Left hindlimb (tissue), 1 donor: ENCODE measurements around the gene LEO1.

ENCODE experiments used
- DNase-seq: peaks from one replicate; pipeline ENCODE4 v3.0.0-alpha.2; 2018

The LEO1 gene

DNA sequence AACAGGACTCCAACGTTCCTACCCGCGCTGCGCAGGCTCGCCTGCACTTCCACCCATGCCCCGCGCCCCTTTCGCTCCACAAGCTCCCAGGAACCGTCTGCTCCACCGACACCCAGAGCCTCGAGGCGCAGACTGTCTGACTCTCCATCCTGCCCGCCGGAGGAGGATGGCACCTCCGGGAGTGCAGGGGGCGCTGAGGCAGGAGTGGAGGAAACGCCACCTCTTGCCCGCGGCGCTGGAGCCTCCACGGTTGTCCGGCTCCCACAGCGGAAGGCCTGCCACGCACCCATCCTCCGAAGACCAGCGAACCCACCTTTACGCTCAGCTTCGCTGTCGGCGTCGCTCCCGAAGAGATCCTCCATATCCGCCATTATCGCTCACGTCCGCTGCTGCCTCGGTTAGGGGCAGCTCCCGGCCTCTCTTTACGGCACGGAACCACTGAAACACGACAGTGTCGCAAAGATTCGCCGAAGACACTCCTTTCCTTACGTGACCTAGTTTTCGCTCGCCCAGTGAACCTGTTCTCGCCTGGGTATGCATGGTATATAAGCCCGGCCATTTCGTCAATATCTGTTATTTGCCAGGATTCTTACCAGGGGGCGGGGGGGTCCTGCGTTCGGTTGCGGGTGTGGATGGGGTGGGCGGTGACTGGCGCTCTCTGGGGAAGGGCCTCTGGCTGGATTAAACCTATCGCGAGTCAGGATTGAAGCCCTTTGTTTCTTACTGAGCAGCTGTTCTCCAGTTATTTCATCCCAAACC, at the start of gene LEO1:
TSS of gene LEO1 (minus strand) at position 404 of the 759 bp plus-strand sequence. CDS start at position 371, 33 bp downstream.
- DNase-seq: peak; percentile 92

DNA sequence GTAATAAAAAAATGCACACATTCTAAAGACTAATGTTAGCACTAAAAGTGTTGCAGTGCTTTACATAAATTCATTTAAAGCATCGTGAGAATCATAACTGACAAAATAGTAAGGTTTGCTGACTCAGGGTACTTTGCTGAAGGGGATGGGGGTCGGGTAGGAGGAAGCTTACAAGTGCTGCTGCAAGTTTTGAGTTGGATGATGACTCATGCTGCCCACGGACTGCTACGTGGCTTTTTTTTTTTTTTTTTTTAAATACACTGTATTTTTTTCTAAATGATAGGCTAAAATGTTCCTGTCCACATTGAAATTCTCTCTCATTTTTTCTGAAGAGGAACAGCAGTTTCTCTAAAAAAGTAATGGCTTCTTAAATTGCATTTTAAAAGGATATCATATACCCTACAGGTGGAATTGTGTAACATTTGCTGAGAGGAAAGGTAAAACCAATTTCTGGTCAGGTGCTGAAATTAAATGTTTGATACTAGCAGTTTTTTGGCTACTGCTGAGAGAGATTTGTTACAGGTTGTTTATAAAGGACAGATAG, 49.6 kb upstream of the LEO1 start:
- peak; percentile 43 for DNase-seq

DNA sequence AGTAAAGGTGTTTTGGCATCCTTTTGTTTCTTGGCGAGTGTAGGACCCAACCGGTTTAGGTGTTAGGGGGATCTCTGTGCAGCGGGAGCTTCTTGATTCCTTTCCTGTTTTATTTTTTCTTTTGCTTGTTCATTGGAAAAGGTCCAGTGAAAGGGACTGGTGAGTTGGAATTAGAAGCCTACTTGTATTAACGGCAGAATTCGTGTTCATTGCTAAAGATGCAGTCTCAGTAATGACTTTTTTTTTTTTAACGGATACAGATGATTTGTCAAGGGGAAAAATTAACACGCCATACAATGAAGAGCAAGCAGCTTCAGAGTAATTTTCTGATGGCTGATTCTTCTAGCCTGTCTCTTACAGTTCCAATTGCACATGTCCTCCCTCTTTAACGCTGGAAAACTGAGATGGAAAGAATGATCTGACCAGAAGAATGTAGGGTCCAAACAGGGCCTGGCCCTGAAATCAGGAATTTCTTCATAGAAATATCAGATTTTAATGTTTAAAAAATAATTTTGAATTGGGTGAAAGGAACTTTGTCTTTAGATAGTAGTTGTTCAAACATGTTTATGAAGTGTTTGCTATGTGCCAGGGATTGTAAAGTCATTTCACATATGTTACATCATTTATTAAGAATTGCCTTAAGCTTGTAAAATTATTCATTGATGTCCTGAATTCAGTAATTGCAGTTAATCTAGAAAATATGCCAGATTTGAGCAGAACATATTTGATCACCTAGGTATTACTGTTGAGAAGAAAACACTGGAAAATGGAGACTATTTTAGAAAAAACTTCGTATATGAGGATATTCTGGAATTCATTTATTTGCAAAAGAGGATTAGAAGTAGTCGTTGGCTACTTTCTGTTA, 48.9 kb upstream of the LEO1 start:
- no peak for DNase-seq

DNA sequence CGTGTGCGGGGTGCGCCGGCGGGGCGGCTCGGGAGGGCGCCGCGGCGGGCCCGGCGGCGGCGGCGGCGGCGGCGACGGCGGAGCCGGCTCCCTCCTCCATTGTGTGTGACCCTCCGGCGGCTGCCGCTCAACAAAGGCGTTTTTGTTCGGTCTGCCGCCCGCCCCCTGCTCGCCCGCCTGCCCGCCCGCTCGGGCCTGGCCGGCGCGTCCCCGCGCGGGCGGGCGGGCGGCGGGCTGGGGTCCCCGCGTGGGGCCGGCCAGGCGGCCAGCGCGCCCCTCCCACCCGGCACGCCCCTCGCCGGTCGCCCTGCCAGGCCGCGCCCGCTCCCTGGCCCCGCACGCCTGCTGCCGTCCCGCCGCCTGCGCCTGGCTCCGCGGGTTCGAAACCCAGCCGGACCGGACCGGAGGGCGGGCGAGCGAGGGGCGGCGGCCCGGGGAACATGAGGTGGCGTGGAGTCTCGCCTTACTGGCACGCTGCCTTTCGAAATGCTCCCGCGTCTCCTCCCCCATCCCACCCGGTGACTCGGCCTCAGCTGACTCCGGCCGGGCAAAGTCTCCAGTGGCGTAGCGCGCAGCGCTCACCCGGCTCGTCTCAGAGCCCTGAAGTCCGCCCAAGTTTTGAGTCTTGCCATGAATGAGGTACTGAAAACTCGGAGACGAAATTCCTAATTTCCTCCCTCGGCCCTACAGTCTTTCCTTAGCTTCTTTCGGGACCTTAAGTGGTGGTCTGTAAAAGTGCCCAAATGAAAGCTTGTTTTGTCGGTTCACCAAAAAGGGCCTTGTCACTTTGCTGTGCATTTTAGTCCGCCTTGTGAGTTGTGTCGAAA, 48.0 kb upstream of the LEO1 start:
- DNase-seq: peak; percentile 86

DNA sequence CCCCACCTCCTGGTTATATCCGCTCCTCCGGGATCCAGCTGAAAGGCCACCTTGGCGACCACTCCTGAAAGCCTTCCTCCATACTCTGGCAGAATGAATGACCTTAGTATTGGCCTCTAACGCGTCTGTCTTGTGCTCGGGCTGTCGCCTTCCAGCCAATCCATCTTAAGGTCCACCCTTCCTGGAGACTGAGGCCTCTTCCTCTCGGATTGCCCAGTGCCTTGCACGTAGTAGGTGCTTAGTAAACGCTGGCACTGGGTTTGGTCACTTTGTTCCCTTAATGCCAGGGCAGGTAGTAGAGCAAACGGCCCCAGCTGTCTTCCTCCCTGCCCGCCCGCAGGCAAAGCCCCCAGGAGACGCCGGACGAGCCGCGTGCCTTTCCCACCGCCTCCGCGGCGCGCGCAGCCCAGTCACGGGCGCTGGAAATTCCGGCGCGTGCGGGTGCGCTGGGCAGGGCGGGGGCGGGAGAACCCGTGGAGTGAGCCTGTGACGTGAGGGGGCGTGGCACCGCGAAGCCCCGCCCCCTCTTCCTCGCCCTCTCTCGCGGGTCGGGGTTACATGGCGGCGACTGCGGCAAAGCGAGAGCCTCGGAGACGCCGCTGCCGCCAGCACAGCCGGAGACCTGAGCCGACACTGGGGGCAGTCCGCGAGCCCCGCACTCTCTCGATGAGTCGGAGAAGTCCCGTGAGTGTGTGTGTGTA, 47.3 kb upstream of the LEO1 start, which contains the start of gene MAPK6:
TSS of gene MAPK6 (plus strand) at position 527 of the 701 bp plus-strand sequence. CDS start 27,242 bp downstream, outside the sequence.
- DNase-seq: peak; percentile 95

DNA sequence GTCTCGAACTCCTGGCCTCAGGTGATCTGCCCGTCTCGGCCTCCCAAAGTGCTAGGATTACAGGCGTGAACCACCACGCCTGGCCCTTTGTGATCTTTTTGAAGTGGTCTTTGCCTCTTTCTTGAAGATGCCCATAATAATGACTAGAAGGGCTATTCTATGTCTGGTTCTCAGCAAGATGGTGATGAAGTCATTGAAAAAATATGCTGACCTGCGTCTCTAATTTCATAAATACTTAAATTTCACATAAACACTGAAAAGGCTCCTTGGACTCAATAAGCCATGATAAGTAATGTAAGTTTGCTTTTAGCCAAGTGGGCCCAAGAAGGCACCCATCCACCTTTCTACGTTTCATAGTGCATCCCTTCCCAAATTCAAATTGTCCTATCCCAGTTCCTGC, 46.7 kb upstream of the LEO1 start:
- DNase-seq: no peak

DNA sequence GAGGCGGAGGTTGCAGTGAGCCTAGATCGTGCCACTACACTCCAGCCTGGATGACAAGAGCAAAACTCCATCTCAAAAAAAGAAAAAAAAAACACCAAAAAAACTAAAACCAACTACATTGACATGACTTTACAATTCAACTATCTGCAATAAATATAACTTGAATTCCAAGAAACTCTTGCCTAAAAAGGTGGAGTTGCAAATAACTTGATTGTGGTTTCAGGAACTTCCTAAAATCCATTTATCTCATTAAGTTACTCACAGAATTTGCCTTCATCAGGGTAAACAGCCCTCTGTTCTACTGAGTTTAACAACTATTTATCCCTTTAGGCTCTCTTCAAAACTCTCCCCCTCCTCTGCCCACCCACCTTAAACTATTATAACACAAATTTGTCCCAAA, 44.7 kb upstream of the LEO1 start:
- DNase-seq: no peak

DNA sequence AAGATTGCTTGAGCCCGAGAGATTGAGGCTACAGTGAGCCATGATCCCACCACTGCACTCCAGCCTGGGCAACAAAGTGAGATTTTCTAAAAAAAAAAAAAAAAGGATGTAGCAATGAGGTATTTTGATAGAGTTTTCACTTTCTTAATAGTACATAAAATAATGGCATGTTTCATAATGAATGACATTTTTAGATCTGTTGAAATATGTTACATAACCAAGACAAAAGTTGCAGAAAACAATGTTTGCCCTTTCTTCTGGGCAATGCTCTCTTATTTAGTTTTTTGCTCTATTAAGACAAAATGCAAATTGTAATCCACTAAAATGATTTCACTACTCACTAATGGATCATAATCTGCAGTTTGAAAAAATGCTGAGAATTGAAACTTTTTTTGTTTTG, 43.0 kb upstream of the LEO1 start:
- no peak for DNase-seq

DNA sequence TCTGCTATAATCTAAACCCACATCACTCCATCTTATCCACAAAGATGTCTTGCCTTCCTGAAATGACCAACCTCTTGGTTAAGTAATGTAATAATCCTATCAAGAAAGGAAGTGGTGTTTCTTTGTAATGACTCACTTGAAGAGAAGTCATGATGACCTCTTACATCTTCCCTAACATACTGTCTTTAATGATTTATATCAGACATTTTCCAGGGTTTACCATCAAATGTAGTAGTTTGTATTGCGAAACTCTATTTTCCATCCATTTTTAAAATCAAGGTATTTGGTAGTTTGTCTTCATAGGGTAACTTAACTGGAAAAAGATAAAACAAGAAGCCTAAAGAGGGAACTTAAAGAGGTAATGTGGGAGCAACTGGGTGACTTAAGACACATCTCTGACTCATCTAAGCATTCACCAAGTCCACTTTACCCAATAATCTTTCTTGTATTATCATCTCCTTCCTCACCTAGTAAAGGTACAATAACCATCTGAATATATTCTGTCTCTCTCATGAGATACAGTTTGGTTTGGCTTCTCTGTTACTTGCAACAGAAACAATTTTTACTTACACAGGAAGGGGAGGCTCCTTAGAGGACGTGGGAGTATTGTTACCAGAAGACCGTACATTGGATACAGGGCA, 41.7 kb upstream of the LEO1 start:
- DNase-seq: no peak

DNA sequence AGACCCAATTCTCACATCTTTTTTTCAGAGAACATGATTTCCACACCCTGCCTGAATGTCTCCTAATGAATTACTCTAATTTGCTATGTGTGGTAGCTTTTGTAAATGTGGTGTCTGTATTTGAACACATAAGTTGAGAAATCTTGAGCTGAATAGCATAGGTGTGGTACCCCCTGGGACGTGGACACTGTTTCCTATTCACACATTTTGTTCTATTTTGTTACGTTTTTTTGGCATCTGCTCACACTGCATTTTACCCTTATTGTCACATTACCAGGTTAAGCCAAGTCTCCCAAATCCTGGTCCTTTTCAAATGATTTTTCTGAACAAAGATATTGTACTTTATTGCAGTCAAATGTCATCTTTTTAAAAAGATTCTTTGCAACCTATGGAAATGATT, 40.6 kb upstream of the LEO1 start:
- no peak for DNase-seq

DNA sequence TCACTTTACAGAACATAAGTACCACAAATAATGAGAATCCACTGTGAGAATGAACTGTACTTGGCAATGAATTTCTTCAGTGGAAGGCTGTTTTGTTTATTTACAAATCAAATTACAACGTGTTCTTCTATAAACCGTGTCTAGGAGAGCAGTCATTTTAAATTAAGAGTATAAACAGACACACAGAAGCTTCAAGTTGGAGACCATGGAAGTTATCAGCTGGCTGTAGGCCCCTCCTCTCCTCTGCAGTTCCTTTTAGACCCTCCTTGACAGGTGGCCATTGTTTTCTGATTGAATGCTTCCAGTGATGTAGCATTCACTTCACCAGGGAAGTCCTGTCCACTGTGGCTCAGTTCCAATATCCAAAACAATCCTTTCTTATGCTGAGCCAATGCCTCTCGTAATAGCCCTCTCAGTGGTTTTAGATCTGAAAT, 40.1 kb upstream of the LEO1 start:
- no peak for DNase-seq

DNA sequence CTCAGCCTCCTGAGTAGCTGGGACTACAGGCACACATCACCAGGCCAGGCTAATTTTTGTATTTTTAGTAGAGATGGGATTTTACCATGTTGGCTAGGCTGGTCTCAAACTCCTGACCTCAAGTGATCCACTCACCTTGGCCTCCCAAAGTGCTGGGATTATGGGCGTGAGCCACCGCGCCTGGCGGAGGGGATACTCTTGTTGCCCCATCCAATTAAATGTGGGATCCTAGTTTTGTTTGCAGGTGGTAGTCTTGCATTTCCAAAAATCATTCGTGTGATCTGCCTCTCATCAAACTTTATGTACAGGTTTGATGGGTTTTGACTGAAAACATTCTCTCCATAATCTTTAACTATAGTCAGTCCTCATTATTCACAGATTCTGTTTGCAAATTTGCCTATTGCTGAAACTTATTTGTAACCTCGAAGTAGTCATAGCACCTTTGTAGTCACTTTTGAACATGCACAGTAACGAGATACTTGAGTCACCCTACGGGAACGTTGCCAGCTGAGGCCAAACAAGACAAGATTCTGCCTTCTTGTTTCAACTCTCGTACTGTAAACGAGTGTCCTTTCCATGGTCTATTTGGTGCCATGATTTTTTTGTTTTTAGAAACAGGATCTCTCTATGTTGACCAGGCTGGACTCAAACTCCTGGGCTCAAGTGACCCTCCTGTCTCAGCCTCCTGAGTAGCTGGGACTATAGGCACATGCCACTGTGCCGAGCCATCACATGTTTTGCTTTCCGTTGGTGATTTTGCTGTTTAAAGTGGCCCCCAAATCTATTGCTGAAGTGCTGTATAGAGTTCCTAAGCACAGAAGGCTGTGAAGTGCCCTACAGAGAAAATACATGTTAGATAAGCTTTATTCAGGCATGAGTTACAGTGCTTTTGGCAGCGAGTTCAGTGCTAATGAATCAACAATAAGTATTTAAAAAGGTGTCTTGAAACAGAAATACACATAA, 39.3 kb upstream of the LEO1 start:
- no peak for DNase-seq

DNA sequence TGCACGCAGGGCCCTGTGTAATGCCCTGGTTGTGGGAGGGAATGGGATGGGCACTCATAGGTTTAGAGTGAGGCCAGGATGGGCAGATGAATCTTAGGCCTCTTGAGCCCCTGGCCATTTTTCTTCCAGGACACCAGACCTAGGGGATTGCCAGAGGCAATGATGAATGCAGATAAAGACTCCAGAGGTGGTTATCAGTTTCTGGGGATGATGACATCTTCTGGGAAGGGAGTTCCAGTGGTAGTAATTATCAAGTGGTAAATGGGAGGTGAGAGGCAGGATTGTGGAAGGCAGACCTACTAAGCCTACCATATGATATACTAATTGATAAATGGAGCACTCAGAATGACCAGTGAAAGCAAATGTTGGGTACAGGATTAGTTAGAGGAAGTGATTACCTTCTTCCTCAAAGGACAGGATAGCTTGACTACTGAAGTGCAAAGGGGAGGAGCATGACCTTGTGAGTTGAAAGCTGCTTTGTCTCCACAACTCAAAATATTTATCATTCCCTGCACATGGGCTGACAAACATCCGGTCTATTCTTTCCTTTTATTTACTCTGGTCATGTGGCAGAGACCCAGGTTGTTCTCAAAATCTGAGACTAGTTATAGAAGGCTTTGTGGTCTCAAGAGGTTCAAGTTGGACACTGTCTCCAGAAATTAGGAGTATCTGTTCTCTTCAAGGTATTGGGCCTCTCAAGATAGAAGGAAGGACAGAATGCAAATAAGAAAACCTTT, 37.3 kb upstream of the LEO1 start:
- DNase-seq: no peak

DNA sequence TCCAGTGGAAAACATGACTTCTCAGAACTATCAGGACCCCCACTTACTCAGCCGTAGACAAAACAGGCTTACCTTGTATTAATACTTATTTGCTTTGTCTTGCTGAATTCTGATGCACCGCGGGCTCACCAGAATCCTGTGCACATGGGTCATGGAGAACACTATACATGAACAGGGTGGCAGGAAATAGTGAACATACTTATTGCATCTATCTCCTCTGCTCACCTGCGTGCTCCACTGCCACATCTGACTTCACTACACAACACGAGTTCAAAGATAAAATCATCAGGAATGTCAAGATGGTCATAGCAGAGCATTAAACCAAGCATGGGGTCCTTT, 36.8 kb upstream of the LEO1 start:
- no peak for DNase-seq

DNA sequence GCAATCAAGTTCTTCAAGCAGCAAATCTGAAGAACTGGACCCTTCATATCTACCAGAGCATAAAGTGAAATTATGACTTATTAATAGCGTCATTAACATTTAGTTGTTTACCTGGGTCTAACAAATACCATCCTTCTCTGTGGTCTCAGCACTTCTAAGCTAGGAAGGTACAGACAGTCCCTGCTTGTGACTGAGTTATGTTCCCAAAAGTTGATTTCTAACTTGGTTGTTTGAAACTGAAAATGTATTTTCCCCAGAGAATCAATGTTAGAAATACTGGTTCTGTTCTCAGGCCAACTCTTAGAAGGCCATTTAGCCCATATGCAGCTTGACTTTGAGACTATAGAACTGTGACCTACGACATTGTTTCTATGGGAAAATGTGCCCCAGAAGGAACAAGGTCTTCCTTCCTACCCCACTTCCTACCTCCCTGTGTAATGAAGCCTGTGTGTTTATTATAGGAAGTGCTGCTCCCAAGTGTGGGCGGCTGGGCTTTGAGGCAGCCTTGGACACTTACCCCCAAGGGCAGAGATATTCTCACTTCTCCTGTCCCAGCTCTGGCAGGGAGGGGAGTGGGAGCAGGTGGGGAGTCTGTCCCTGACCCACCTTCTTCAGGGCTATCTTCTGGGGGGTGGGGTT, 35.2 kb upstream of the LEO1 start:
- DNase-seq: no peak

DNA sequence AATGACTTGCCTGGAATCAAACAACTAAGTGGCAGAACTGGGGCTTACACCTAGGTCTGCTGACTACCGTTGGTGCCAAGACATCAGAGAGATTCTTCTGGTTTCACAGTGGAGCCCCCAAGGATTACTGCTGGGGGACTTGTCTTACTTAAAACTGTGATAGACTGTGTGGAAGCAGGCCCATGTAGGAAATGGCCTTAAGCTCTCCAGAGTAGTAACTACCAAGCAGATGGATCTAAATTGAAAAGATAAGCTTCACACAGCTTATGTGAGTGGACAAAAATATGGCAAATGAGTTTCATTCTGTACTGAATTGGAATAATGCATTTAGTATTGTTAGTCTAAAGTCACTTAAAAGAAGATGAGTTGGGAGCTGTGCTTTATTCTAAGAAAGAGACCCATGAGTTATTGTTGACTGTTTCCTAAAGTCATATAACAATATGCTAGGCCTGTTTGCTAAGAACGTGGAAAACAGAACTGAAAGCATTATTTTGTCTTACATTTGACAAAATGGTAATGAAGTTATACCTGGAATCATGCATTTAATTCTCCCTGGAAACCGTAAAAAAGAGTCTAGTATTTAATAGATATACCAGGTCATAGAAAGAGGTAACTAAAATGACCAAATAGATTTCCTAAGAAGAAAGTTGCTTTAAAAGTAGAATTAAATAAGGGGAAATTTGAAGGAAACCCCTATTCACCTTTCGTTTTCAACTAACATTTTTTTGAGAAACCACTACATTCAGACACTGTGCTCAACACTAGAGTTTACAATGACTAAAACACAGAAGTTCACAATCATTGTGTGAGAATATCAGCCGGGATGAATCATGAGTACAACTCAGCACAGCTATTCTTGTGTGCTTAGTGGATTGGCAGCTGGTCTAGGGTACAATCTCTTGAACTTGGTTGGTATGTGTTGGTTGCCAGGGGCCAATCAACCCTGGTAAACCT, 34.4 kb upstream of the LEO1 start:
- DNase-seq: no peak

DNA sequence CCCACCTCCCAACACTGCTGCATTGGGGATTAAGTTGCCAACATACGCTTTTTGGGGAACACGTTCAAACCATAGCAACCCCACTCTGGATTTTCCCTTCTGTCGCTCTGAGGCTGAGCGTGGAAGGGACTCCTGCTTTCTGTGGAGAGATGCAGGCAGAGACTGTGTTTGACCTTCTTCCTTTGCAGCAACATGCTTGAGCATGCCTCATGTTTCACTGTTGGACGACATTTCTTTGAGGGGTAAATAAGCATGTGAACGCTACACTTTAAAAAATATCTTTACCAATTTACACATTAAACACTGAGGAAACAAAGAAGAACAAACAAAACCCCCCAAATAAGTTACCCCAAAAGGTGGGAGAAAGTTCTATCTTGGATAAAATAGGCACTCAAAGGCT, 33.2 kb upstream of the LEO1 start:
- no peak for DNase-seq

DNA sequence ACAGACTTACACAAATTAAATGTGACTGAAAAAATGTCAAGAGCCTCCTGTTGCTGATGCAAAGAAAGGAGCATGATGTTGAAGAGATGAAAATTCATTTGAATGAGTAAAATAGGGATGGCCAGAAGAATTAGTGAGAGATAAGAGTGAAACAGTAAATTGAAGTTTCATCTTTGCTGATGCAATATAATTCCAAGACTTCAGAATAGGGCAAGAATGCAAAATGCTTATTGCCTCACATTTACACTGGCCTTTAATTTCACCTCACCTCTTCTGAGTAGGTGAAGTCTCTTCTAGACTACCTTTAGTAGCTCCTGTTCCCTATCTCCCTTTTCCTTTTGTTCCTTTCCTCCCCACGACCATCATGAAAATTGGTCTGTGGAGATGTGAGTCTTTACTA, 32.1 kb upstream of the LEO1 start:
- DNase-seq: no peak
